Muscle layer of colon (tissue), 2 donors: ENCODE results near the gene HENMT1.
"Not testable (repeated sequence)": the region's sequence is repeated elsewhere in the genome, so short reads cannot be mapped to it uniquely, and the experiment has no call there.

Experiments used
- H3K27ac ChIP-seq: one replicate; pipeline ENCODE4 v1.7.0; 2013; ENCODE audit warnings: low read depth, mild to moderate bottlenecking, low read length, moderate library complexity
- H3K27me3 ChIP-seq, 2 donors: one replicate each; pipeline ENCODE4 v1.7.0; 2013; ENCODE audit warnings: low read length in 2 of 2, mild to moderate bottlenecking in 2 of 2; ENCODE audit not compliant: insufficient read depth in 2 of 2, control insufficient read depth in 1 of 2
- H3K36me3 ChIP-seq: one replicate; pipeline ENCODE4 v1.7.0; 2013; ENCODE audit warnings: mild to moderate bottlenecking, low read length; ENCODE audit not compliant: insufficient read depth
- H3K4me1 ChIP-seq: one replicate; pipeline ENCODE4 v1.7.0; 2013; ENCODE audit warnings: mild to moderate bottlenecking, low read length; ENCODE audit not compliant: insufficient read depth
- H3K4me3 ChIP-seq, 2 donors: one replicate each; pipeline ENCODE4 v1.7.0; 2013; ENCODE audit warnings: low read length in 2 of 2, low read depth in 1 of 2, mild to moderate bottlenecking in 1 of 2, moderate library complexity in 1 of 2
- H3K9ac ChIP-seq: one replicate; pipeline ENCODE4 v1.7.0; 2013; ENCODE audit warnings: low read length
- H3K9me3 ChIP-seq: one replicate; pipeline ENCODE4 v1.7.0; 2013; ENCODE audit warnings: mild to moderate bottlenecking, low read length
- donor health status: abdominal sarcoma.
- donor health status: Adenocarcinoma of cecum.

HENMT1 gene

GRCh38 chr1:108643492-108644335 lies 17.2 kb downstream of the HENMT1 start:
- Histone ChIP-seq H3K9me3 (no peaks in the 10 kb centered on the region), H3K36me3 (no peaks in the 10 kb centered on the region), H3K27me3 (no peaks in the 10 kb centered on the region), H3K4me1 (no peaks in the 10 kb centered on the region), H3K4me3 (no peak overlapping the region), H3K9ac (no peak overlapping the region), H3K27ac (no peak overlapping the region)

DNA sequence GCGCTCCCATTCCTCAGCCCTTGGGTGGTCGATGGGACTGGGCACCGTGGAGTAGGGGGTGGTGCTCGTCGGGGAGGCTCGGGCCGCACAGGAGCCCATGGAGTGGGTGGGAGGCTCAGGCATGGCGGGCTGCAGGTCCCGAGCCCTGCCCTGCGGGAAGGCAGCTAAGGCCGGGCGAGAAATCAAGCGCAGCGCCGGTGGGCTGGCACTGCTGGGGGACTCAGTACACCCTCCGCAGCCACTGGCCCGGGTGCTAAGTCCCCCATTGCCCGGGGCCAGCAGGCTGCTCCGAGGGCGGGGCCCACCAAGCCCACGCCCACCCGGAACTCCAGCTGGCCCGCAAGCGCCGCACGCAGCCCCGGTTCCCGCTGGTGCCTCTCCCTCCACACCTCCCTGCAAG lies 20.0 kb downstream of the HENMT1 start:
- H3K9me3 ChIP-seq, H3K27me3 ChIP-seq, H3K36me3 ChIP-seq, H3K4me1 ChIP-seq, H3K27ac ChIP-seq, H3K4me3 ChIP-seq, H3K9ac ChIP-seq: not testable (repeated sequence)

DNA sequence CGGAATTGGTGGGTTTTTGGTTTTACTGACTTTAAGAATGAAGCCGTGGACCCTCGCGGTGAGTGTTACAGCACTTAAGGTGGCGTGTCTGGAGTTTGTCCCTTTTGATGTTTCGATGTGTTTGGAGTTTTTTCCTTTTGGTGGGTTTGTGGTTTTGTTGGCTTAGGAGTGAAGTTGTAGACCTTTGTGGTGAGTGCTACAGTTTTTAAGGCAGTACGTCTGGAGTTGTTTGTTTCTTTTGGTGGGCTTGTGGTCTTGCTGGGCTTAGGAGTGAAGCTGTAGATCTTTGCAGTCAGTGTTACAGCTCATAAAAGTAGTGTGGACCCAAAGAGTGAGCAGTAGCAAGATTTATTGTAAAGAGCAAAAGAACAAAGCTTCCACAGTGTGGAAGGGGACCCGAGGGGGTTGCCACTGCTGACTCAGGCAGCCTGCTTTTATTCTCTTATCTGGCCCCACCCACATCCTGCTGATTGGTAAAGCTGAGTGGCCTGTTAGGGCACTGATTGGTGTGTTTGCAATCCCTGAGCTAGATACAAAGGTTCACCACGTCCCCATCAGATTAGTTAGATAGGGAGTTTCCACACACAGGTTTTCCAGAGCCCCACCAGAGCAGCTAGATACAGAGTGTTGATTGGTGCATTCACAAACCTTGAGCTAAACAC lies 20.9 kb downstream of the HENMT1 start:
- H3K9ac ChIP-seq, result no peak overlapping the region
- no peaks in the 10 kb centered on the region for H3K27me3 ChIP-seq
- H3K36me3 ChIP-seq, result peaks cover 10% of the 10 kb centered on the region
- no peaks in the 10 kb centered on the region for H3K4me1 ChIP-seq
- no peak overlapping the region for H3K4me3 ChIP-seq
- H3K27ac ChIP-seq, result no peak overlapping the region
- H3K9me3 ChIP-seq, result no peaks in the 10 kb centered on the region

GRCh38 chr1:108636876-108637275 lies 24.0 kb downstream of the HENMT1 start:
- H3K36me3 ChIP-seq, result peaks cover 13% of the 10 kb centered on the region
- H3K27ac ChIP-seq, result no peak overlapping the region

DNA sequence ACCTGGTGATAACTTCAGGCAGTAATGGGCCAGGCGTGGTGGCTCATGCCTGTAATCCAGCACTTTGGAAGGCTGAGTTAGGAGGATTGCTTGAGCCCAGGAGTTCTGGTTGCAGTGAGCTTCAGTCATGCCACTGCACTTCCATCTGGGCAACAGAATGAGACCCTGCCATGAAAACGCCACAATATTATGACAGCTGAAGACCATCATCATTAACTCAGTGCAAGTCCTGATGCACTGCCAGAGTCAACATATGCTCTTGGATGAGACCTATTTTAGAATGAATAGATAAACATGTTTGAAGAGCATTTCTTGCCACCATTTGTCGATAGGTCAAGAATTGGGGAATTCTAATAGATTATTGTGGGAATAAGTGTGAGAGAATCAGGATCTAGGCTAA lies 26.4 kb downstream of the HENMT1 start:
- Histone ChIP-seq H3K9me3 (no peaks in the 10 kb centered on the region), H3K27ac (no peak overlapping the region), H3K4me3 (no peak overlapping the region), H3K27me3 (no peaks in the 10 kb centered on the region), H3K36me3 (peaks cover 22% of the 10 kb centered on the region), H3K4me1 (no peaks in the 10 kb centered on the region), H3K9ac (no peak overlapping the region)

More at GRCh38 chr1:108636876-108637275, 24.0 kb downstream of the HENMT1 start:
- Histone ChIP-seq H3K4me3 (no peak overlapping the region), H3K27me3 (no peaks in the 10 kb centered on the region), H3K9me3 (no peaks in the 10 kb centered on the region), H3K4me1 (no peaks in the 10 kb centered on the region), H3K9ac (no peak overlapping the region)

DNA sequence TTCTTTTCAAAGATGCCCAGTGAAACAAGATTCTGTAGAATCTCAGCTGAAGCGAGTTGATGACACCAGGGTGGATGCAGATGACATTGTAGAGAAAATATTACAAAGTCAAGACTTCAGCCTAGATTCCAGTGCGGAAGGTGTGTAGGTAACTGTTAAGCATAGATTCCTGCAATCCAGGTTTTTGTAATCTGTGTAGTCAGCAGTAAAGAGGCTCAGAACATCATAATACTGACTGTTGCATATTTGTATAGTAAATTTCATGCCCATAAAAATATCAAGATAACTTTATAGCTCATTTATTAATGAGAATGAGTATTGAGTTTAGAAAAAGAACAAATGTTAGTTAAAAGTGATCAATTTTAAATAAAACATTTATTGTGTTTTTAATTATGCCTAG lies 32.2 kb downstream of the HENMT1 start:
- H3K27me3 ChIP-seq, result no peaks in the 10 kb centered on the region
- no peak overlapping the region for H3K27ac ChIP-seq
- H3K9ac ChIP-seq, result no peak overlapping the region
- H3K9me3 ChIP-seq, result no peaks in the 10 kb centered on the region
- peaks cover 9% of the 10 kb centered on the region for H3K36me3 ChIP-seq
- no peak overlapping the region for H3K4me3 ChIP-seq
- peaks cover 13% of the 10 kb centered on the region for H3K4me1 ChIP-seq

GRCh38 chr1:108627951-108628350 lies 32.9 kb downstream of the HENMT1 start:
- Histone ChIP-seq H3K9ac (no peak overlapping the region), H3K4me3 (no peak overlapping the region), H3K27me3 (no peaks in the 10 kb centered on the region), H3K4me1 (peaks cover 13% of the 10 kb centered on the region), H3K36me3 (peaks cover 9% of the 10 kb centered on the region), H3K27ac (no peak overlapping the region), H3K9me3 (no peaks in the 10 kb centered on the region)

GRCh38 chr1:108627256-108627655 lies 33.6 kb downstream of the HENMT1 start:
- peaks cover 9% of the 10 kb centered on the region for H3K36me3 ChIP-seq
- H3K9me3 ChIP-seq, result no peaks in the 10 kb centered on the region
- H3K9ac ChIP-seq, result no peak overlapping the region
- no peak overlapping the region for H3K4me3 ChIP-seq
- H3K4me1 ChIP-seq, result peaks cover 13% of the 10 kb centered on the region
- no peaks in the 10 kb centered on the region for H3K27me3 ChIP-seq
- no peak overlapping the region for H3K27ac ChIP-seq

DNA sequence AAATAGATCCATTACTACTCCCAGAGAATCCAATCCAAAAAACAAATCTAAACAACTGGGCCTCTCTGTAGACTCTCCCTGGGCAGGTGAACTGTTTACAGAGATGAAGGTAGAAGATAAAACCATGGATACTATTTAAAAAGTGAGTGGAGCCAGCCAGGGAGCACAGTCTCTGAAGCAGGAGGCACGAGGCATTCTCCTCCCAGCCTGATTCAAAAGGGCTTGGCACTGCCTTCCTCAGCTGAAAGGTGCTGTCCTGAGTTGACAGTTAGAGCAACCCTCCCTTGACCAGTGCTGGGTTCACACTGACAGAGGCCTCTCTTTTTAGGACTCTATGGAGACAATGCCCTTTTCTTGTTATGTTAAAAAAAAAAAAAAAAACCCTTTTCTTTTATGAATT lies 36.8 kb downstream of the HENMT1 start:
- Histone ChIP-seq H3K4me1 (peaks cover 13% of the 10 kb centered on the region), H3K27ac (no peak overlapping the region), H3K4me3 (no peak overlapping the region), H3K36me3 (no peaks in the 10 kb centered on the region), H3K27me3 (no peaks in the 10 kb centered on the region), H3K9me3 (no peaks in the 10 kb centered on the region), H3K9ac (no peak overlapping the region)

GRCh38 chr1:108617724-108618056 lies 43.2 kb downstream of the HENMT1 start:
- Histone ChIP-seq H3K4me3 (no peak overlapping the region), H3K4me1 (no peaks in the 10 kb centered on the region), H3K27me3 (no peaks in the 10 kb centered on the region), H3K36me3 (no peaks in the 10 kb centered on the region), H3K9me3 (no peaks in the 10 kb centered on the region), H3K9ac (no peak overlapping the region), H3K27ac (no peak overlapping the region)

DNA sequence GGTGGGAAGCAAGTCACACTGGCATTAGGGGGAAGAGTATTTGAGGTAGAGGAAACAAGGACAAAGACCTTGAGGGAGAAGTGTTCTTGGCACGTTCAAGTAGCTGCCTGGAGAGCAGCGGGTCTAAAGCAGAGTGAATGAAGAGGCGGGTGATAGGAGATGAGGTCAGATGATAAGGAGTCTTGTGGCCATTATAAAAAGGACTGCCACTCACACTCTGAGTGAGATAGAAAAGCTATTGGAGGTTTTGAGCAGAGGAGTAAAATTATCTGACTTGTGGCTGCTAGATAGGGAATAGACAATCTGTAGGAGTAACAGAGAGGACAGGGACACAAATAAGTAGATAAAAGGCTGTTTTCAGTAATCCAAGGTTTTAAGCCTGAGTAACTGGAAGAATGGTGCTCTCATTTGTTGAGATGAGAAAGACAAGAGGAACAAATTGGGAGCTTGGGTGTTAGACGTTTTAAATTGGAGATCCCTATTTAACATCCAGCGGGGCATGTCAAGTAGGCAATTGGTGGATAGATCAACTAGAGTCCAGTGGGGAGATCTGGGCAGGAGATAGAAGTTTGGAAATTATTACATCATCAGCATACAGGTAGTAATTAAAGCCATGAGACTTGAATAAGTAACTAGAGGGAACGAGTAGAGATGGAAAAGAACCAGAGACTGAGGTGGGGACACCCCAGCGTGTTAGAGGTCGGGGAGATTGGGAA lies 43.7 kb downstream of the HENMT1 start:
- H3K4me3 ChIP-seq, result no peak overlapping the region
- H3K27ac ChIP-seq, result no peak overlapping the region
- no peaks in the 10 kb centered on the region for H3K4me1 ChIP-seq
- H3K36me3 ChIP-seq, result no peaks in the 10 kb centered on the region
- no peaks in the 10 kb centered on the region for H3K27me3 ChIP-seq
- no peak overlapping the region for H3K9ac ChIP-seq
- no peaks in the 10 kb centered on the region for H3K9me3 ChIP-seq
